ENCODE results near the gene GNB2. TPM values are rescaled to one million over a fixed set of nuclear protein-coding genes. Genes with fewer than 3 reads are reported as not detected.

Gene GNB2
- total and polyA plus RNA-seq, 2 of the 13 experiments (the other 11 are each of a cell fraction or from before 2014, with no cell fraction given), result 48.3 to 67.1 TPM

DNA sequence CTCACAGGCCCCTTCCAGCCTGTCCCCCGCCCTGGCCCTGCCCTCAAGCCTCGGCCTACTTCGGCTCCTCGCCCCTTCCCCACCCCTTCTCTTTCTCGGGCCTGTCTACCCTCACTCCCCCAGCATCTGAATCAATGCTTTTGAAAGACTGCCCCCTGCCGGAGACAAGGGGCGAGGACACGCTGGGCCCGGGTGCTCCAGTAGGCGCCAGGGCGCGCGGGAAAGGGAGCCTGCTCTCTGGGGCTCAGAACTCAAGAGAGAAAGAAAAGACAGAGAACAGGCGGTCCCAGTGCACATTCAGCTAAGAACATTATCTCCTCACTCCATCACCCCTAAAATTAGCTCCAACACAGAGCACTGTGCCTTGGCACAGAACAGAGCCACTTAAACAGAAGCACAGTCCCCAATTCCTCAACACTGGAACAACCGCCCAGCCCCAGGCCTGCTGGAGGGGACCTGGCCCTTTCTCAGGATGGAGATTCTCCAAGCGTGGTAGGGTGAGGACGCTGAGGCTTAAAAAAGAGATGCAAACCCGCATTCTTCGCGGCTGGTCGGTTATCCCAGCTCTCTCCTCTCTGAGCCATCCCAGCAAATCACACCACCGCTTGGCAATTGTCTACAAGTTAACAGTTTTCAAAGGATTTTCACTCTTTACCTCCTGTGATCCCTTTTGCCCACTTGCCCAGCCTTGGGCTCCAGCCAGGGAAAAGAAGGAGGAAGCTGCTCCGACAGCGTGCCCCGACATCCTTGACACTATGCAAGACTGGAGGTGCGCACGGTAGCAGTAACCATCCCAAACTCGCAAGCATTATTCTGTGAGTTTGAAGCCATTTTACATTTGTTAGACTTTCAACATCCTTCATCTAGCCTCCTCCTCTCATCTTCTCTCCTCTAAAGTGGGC, 18.4 kb downstream of the GNB2 start (continued):
- 0 out of 2 replicates have a peak, but pooled peaks have one; percentile 17 for TF ChIP-seq SALL1 (CRISPR knock-in tag; IDR thresholded peaks at IDR 0.05)
- TF ChIP-seq, protein P1, sequence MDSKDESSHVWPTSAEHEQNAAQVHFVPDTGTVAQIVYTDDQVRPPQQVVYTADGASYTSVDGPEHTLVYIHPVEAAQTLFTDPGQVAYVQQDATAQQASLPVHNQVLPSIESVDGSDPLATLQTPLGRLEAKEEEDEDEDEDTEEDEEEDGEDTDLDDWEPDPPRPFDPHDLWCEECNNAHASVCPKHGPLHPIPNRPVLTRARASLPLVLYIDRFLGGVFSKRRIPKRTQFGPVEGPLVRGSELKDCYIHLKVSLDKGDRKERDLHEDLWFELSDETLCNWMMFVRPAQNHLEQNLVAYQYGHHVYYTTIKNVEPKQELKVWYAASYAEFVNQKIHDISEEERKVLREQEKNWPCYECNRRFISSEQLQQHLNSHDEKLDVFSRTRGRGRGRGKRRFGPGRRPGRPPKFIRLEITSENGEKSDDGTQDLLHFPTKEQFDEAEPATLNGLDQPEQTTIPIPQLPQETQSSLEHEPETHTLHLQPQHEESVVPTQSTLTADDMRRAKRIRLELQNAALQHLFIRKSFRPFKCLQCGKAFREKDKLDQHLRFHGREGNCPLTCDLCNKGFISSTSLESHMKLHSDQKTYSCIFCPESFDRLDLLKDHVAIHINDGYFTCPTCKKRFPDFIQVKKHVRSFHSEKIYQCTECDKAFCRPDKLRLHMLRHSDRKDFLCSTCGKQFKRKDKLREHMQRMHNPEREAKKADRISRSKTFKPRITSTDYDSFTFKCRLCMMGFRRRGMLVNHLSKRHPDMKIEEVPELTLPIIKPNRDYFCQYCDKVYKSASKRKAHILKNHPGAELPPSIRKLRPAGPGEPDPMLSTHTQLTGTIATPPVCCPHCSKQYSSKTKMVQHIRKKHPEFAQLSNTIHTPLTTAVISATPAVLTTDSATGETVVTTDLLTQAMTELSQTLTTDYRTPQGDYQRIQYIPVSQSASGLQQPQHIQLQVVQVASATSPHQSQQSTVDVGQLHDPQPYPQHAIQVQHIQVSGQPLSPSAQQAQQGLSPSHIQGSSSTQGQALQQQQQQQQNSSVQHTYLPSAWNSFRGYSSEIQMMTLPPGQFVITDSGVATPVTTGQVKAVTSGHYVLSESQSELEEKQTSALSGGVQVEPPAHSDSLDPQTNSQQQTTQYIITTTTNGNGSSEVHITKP (CRISPR knock-in tag; IDR thresholded peaks at IDR 0.05; ENCODE audit: low read depth), result 0 out of 2 replicates have a peak, but pooled peaks have one; percentile 26
- TF ChIP-seq CENPX (CRISPR knock-in tag; IDR thresholded peaks at IDR 0.05), result no peak
- TF ChIP-seq CBFB (CRISPR knock-in tag; IDR thresholded peaks at IDR 0.05), result no peak
- TF ChIP-seq, protein P2, sequence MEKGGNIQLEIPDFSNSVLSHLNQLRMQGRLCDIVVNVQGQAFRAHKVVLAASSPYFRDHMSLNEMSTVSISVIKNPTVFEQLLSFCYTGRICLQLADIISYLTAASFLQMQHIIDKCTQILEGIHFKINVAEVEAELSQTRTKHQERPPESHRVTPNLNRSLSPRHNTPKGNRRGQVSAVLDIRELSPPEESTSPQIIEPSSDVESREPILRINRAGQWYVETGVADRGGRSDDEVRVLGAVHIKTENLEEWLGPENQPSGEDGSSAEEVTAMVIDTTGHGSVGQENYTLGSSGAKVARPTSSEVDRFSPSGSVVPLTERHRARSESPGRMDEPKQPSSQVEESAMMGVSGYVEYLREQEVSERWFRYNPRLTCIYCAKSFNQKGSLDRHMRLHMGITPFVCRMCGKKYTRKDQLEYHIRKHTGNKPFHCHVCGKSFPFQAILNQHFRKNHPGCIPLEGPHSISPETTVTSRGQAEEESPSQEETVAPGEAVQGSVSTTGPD (CRISPR knock-in tag; IDR thresholded peaks at IDR 0.05), result no peak
- no peak for TF ChIP-seq ZSCAN30 (CRISPR knock-in tag; IDR thresholded peaks at IDR 0.05)
- TF ChIP-seq MAZ (IDR thresholded peaks at IDR 0.05; ENCODE audit: borderline replicate concordance, low read depth, low read length), result peak; percentile 26; the same call in 1 of the 2 replicates
- TF ChIP-seq MAZ (CRISPR knock-in tag; IDR thresholded peaks at IDR 0.05; ENCODE audit: low read depth), result 0 out of 2 replicates have a peak, but pooled peaks have one; percentile 54
- no peak for TF ChIP-seq NR1H2 (CRISPR knock-in tag; IDR thresholded peaks at IDR 0.05; ENCODE audit: borderline replicate concordance, low read depth)
- no peak for TF ChIP-seq ZNF33A (CRISPR knock-in tag; IDR thresholded peaks at IDR 0.05; ENCODE audit: borderline replicate concordance)
- TF ChIP-seq FOXK2 (IDR thresholded peaks at IDR 0.05), result no peak
- no peak for TF ChIP-seq NFYC (CRISPR knock-in tag; IDR thresholded peaks at IDR 0.05)
- peak; percentile 62 for TF ChIP-seq SAP130 (CRISPR knock-in tag; IDR thresholded peaks at IDR 0.05; ENCODE audit: low read depth)
- no peak for TF ChIP-seq ZEB1 (IDR thresholded peaks at IDR 0.05; ENCODE audit: insufficient replicate concordance, low read depth)
- TF ChIP-seq, protein P3, sequence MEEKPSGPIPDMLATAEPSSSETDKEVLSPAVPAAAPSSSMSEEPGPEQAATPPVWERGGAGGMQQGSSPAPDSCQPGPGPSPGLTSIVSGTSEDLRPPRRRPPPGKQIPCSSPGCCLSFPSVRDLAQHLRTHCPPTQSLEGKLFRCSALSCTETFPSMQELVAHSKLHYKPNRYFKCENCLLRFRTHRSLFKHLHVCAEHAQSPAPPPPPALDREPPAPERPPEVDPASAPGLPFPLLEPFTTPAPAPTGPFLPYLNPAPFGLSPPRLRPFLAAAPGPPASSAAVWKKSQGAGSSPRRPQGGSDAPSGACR (CRISPR knock-in tag; IDR thresholded peaks at IDR 0.05), result no peak
- no peak for TF ChIP-seq ZSCAN21 (CRISPR knock-in tag; IDR thresholded peaks at IDR 0.05; ENCODE audit: borderline replicate concordance)
- no peak for TF ChIP-seq ZNF160 (CRISPR knock-in tag; IDR thresholded peaks at IDR 0.05)
- TF ChIP-seq HOXD1 (CRISPR knock-in tag; IDR thresholded peaks at IDR 0.05), result no peak
- TF ChIP-seq, protein P4, sequence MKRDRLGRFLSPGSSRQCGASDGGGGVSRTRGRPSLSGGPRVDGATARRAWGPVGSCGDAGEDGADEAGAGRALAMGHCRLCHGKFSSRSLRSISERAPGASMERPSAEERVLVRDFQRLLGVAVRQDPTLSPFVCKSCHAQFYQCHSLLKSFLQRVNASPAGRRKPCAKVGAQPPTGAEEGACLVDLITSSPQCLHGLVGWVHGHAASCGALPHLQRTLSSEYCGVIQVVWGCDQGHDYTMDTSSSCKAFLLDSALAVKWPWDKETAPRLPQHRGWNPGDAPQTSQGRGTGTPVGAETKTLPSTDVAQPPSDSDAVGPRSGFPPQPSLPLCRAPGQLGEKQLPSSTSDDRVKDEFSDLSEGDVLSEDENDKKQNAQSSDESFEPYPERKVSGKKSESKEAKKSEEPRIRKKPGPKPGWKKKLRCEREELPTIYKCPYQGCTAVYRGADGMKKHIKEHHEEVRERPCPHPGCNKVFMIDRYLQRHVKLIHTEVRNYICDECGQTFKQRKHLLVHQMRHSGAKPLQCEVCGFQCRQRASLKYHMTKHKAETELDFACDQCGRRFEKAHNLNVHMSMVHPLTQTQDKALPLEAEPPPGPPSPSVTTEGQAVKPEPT (CRISPR knock-in tag; IDR thresholded peaks at IDR 0.05; ENCODE audit: low read depth), result no peak
- no peak for TF ChIP-seq YEATS2 (CRISPR knock-in tag; IDR thresholded peaks at IDR 0.05; ENCODE audit: borderline replicate concordance)
- no peak for TF ChIP-seq NFIB (CRISPR knock-in tag; IDR thresholded peaks at IDR 0.05; ENCODE audit: borderline replicate concordance)
- no peak for TF ChIP-seq PHF21A (CRISPR knock-in tag; IDR thresholded peaks at IDR 0.05)
